HG03457 (cell line): ENCODE measurements around the gene RNF5.
"Not testable (repeated sequence)": the region's sequence is repeated elsewhere in the genome, so short reads cannot be mapped to it uniquely, and the experiment has no call there.

Source experiments
- ATAC-seq: cut with Tn5 transposase; IDR thresholded peaks from one replicate; pipeline ENCODE4 v1.9.1; 2021; ENCODE audit warnings: moderate number of reproducible peaks; ENCODE audit not compliant: unreplicated experiment

RNF5 gene

DNA sequence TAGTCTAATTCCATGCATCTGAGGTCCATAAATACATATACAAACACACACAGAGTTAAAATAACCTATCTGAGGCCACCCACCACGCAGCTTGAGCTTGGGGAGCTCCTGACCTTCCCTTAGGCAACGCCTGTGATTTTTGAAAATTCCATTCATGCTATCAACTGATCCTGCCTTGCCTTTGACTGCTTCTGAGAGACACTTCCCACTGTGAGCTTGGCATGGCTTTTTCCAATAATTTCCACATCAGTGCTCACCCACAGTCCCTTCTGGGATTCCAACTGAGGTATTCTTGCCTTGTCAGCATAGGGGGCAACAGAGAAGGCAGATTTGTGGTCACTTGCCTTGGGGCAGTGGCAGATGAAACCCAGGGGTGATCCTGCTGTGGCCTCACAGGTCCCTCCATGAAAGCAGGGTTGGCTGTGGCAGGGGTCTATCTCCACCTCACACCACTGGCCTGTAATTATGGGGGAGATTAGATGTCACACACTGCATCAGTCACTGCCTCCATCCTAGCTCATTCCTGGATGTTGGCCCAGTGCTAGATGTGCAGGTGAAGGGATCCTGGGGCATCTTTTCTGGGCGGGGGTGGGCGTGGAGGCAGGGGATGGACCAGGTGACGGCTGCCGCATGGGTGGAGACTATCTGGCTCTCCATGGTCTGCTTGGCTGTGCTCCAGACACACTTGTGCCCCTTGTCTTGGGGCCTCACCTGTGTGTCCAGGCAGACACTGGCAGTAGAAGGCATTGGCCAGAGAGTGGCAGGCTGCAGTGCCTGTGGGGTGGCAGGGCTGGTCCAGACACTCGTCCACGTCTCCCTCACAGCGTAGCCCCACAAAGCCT lies 25.4 kb downstream of the RNF5 start:
- ATAC-seq, result no peak

DNA sequence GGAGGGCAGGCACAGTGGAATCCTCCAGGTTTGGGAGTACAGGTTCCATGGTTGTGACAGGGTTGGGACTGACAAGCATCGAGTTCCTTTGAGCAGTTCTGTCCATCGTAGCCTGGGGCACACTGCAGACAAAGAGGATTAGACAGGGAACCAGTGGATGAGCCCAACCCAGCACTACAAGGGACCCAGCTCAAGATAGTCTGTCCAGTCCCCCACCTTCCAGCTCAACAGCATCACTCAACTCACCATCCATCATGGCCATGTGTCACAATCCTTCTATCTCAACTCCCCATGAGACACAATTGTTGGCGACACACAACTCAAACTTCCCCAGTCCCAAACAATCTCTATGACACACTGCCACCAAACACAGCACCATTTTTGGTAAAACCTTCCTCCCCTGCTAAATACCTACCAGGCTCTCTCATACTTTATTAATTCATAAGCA lies 26.1 kb downstream of the RNF5 start:
- ATAC-seq, result no peak

DNA sequence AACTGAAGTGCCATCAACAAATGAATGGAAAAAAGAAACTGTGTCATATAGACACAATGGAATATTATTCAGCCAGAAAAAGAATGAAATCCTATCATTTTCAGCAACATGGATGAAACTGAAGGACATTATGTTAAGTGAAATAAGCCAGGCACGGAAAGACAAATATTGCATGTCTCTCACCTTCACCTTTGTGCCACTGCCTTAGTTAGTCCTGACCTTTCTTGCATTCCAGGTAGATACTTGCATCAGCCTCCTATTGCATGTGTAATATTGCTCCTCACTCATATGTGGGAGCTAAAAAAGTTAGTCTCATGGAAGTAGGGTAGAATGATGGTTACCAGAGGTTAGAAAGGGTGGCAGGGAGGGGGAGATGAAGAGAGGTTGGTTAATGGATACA lies 30.8 kb downstream of the RNF5 start:
- no peak for ATAC-seq

DNA sequence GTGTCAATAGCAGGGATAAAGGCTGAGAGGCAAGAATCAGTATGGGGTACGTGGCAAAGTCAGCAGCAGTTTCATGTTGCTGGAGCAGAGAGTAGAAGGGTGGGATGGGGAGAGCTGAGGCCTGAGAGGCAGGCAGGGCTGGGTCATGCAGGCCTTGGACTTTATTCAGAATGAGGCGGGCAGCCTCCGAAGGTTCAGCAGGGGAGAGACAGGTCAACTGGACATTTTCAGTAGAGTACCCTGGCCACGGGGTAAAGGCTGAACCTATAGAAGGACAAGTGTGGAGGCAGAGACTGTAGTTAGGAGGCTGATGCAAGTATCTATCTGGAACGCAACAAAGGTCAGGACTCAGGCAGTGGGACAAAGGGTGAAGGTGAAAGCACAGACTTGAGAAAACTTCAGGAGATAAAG lies 32.0 kb downstream of the RNF5 start:
- no peak for ATAC-seq

DNA sequence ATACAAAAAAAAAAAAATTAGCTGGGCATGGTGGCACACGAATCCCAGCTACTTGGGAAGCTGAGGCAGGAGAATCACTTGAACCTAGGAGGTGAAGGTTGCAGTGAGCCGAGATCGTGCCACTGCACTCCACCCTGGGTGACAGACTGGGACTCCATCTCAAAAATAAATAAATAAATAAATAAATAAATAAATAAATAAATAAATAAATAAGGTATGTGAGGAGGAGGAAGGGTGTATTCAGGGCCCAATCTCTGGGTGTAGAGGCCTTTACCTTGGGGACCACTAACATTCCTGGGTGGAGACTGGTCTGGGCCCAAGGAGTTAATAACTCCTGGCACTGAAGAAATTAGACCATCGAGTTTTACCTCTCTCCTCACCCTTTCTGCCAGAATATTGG lies 33.2 kb downstream of the RNF5 start:
- ATAC-seq, result not testable (repeated sequence)

DNA sequence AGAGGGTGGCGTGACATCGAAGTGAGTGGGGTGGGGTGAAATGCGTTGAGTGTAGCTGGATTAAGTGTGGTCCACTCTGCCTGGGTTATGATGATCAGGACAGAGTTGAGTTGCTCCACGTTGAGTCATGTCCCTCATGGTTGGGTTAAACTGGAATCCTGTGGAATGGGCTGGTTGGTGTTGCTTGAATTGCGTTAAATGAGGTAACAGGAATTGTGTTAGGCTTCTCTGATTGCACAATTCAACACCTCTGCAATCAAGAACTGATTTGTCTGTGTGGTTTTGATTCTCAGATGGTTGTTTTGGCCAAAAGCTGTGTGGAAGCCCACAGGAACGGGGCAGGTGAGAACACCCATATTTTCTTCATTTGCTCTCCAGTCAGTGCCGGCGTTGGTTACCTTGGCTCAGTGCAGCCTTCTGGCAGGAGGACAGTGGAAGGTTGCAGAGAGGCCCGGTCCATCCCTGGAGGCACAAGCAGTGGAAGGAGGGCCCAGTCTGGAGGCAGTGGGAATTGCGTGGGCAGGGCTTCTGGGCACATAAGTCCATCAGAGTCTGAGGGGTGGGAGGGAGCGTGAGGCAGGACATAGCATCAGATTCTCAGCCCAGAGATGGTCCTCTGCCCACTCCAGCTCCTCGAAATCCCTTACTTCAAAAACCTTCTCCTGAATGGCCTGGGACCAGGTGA lies 34.0 kb downstream of the RNF5 start:
- no peak for ATAC-seq

DNA sequence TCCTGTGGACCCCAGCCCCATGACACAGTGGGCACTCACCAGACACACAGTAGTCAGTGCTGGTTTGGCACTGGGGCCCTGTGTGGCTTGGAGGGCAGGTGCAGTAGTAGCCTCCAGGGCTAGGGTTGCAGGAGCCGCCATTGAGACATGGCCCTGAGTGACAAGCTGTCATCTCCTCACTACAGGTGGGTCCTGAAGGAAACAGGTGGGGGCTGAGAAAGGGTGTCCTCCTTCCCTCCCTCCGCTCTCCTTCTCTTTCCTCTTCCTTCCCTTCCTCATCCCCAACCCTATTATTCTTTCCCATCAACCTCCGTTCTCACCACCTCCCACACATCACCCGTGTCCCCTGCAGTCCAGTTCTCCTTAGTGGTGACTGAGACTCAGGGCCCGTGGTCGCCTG lies 35.4 kb downstream of the RNF5 start:
- no peak for ATAC-seq

DNA sequence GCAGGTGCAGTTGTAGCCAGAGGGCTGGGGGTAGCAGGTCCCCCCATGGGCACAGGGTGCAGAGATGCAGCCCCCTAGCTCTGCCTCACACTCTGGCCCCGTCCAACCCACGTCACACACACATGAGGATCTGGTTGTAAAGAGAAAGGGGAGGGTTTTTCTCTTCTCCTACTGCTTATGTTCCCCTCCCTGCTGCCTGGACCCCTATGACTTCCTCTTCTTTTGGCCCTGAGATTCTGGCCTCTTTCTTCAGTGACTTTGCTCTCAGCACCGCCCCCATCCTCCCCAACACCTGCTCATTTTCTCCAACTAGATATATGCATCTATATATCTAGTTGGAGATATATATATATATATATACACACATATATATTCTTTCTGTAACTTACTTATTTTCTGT lies 35.9 kb downstream of the RNF5 start:
- no peak for ATAC-seq

DNA sequence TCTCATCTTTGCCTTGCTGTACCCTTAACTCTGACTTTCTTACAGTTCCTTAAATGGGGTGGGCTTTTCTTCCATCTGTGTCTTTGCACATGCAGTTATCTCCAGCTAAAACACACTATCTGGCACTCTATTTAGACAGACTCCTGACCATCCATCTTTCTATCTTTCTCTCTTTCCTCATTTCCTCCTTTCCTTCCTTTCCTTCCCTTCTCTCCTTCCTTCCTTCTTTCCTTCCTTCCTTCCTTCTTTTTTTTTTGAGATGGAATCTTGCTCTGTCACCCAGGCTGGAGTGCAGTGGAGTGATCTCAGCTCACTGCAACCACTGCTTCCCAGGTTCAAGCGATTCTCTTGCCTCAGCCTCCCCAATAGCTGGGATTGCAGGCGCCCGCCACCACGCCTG lies 37.4 kb downstream of the RNF5 start:
- no peak for ATAC-seq

DNA sequence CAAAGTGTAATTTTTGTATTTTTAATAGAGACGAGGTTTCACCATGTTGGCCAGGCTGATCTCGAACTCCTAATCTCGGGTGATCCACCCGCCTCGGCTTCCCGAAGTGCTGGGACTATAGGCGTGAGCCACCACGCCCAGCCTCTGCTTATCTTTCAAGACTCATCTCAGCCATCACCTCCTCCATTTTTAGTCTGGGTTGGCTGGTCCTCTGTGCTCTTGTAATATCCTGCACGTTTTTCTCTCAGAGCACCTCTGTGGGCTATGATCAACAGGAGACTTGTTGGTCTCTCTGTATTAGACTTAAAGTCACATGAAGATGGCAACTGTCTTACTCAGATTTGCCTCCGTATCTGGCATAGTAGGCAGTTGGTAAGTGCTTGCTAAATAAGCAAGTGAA lies 38.1 kb downstream of the RNF5 start:
- ATAC-seq, result no peak

DNA sequence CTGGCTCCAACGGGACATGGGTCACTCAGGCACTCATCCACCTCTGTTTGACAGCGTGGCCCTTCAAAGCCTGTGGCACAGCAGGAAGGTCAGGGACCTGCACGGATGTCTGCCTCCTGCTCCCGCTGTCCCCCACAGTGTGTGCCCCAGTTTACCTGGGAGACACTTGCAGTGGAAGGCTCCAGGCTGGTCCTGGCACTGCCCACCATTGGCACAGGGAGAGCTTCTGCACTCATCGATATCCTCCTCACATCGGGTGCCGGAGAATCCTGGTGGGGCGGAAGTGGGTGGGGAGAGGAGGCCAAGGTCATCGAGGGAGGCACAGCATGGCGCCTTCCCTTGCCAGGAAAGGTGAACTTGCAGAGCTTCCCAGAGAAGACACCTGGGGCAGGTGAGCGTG lies 38.8 kb downstream of the RNF5 start:
- no peak for ATAC-seq

DNA sequence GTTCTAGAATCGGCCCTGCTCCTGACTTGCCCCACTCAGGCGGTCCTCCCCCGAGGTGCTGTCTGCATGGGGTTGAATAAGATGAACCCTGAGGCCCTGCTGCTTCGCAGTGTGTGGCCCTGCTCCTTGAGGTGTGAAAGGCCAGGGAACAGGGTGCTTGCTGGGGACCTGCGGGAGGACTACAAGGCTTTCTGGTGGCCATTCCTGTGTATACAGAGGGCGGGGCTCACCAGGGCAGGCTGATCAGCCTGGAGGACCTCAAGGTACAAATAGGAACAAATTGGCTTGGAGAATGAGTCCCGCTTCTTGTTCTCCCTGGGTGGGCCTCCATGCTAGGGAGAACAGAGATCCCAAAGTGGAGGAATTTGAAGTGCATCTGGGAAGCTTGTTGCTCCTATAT lies 40.0 kb downstream of the RNF5 start:
- no peak for ATAC-seq

DNA sequence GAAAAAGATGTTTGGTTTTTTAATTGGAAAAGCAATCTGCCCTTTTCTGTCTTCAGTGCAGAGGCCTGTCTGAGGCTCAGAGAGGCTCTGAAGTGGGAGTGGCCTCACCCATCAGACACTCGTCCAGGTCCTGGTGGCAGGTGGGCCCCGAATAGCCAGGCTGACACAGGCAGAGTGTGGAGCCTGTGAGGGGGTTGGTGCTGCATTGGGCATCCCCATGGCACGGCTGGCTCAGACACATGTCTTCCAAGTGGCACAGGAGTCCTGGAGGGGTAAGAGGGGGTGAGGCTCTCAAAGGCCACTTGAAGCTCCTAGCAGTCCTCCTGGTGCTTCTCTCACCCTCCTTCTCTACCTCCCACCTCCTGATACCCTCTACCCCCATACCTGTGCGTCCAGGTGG lies 41.8 kb downstream of the RNF5 start:
- ATAC-seq, result no peak

DNA sequence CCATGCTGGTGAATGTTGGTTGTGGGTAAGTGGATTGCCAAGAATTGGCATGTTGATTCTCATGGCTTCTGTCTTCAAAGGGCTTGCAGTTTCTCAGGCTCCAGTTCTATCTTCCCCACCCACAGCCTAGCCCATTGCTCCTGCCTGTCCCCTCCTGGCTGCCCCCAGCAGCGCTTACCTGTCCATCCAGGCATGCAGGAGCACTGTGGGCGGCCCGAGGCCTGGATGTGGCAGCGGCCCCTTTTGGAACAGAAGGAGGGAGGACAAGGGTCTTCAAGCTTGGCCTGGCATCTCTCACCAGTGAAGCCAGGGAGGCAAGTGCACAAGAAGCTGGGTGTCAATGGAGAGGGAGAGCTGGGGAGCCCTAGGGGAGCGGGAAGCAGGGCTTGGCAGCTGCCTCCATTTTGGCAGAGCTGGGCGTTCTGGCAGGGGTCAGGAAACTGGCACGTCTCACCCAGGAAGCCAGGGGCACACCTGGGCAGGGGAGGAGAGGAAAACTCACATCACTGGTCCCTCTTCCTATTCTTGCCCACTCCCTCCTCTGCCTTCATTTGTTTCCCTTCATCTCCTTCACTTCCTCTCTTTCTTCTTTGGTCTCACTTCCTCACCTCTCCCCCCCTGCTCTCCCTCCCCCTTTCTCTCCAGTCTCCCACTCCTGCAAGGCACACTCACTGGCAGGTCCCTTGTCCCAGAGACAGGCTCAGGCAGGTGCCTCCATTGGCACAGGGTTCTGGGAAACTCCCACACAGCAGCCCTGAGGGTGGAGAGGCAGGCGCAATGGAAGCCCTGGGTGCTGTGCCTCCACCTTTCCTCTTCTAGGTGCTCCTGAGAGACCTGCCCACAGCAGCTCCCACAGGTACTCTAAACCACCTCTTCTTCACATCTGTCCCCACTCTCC lies 44.4 kb downstream of the RNF5 start:
- ATAC-seq, result no peak

DNA sequence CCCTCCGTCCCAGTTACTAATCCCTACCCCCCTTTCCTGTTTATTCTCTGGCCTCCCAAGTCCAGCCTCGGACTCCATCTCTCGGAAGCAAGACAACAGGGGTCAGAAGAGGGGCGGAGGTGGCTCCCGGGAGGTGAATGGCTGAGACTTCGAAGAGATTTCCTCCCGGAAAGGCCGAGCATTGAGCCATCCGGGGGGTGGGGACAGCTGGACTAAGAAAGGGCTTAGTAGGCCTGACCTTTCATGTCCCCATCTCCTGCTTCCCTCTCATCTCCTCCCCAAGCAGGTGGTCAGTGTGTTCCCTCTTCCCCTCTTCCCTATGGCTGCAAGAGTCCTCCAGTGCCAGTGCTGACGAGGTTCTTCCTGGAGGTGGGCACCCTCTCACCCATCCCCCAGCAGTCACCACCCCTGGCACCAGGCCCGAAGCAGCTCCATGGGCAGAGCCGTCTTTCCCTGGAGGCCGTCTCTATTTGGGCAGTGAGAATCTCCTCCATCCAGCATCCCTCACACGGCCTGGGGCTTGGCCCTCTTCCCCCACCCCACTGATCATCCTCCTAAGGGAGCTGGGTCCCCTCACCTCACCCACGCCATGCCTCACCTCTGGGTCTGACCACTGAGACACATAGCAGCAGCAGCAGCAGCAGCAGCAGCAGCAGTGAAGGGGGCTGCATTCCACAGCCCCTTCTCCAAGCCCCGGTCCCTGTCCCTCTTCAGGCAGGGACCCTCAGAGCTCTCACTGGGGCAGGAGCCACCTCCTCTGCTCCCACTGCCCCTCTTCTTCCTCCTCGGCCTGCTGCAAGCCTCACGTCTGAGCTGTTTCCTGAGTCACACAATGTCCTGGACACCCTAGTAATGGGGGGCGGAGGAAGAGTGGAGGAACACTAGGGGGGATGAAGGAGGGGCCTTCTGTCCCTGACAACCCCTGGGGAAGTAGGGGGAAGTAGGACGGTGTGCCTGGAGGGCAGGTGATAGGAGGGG lies 45.3 kb downstream of the RNF5 start, which contains the start of gene NOTCH4:
Gene NOTCH4, minus strand, starts transcription at position 810 of the 978 bp plus-strand sequence. Its CDS starts 139 bp downstream, at position 671.
- ATAC-seq, result no peak

DNA sequence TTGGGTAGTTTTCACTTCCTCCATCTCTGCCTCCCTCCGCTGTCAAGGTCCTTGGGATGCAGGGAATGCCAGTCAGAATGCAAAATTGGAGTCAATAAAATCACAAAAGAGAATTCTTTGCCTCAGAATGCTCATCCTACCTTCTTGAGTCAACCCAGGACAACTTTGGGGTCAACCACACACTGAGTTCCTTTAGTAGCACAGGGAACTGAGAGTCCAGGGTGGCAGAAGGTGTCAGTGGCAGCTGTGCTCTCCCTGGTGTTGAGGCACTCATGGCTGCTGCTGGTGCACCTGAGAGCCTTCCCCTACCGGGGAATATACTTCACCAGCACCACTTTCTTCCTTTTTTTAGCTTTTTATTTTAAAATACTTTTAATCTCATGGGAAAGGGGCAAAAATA lies 46.5 kb downstream of the RNF5 start:
- ATAC-seq, result no peak

DNA sequence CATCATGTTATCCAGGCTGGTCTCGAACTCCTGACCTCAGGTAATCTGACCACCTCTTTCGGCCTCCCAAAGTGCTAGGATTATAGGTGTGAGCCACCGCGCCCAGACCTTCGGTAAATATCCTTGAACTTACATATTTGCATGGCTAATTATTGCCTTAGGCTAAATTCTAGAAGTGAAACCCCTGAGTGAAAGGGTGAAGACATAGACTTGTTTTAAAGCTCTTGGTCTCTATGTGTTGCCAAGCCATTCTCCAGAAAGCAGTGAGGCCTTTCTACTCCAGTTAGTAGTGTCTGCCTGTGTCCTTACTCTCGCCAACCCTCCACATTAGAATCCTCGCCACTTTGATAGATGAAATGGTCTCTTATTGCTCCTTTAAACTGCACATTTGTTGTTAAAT lies 48.2 kb downstream of the RNF5 start:
- ATAC-seq, result no peak
